ENCODE results near the gene TMEM267.
A peak's percentile ranks its signal among the peaks of the same experiment; 100 is the strongest.
"Not testable (repeated sequence)": the region's sequence is repeated elsewhere in the genome, so short reads cannot be mapped to it uniquely, and the experiment has no call there.

Gene TMEM267

DNA sequence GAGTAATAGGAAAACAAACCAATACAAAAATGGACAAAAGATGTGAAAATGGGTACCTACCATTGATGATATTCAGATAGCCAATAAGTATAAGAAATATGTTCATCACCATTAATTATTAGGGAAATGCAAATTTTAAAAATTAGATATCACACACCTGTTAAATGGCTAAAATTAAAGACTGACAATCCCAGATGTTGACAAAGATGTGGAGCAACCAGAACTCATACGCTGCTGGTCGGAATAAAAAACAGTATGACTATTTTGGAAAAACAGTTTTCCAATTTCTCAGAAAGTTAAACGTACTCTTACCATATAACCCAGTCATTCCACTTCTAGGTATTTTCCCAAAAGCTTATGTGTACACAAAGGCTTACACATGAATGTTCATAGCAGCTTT, 27.1 kb downstream of the TMEM267 start:
- DNase-seq (ENCODE audit: low spot score), result no peak

GRCh38 chr5:43441575-43441974, 42.1 kb downstream of the TMEM267 start:
- DNase-seq (ENCODE audit: low spot score), result not testable (repeated sequence)

DNA sequence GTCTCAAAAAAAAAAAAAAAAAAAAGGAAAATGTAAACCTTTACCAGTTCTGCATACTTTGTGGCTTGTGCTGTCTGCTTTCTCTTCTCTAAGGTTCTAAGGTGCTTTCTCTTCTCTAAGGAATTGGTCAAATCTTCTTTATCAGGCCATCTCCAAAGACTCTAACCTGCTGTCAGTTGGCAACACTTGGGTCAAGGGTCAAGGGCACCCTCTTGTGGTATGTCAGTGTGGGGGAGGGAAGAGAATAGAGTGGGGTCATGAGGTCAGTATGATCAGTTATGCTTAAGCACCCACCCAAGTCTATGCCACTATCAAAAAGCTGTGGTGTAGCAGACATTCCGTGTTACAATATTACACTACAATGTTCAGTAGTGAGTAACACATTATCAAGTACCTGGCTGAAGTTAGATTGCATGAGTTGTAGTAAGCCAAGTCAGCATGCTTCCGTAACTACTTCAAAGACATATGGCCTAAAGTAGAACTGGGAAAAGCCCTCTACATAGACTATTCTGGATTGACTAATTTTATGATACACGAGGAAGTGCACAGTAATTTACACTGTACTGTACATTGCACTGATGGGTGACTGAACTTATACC, 46.5 kb downstream of the TMEM267 start:
- no peak for DNase-seq (ENCODE audit: low spot score)

DNA sequence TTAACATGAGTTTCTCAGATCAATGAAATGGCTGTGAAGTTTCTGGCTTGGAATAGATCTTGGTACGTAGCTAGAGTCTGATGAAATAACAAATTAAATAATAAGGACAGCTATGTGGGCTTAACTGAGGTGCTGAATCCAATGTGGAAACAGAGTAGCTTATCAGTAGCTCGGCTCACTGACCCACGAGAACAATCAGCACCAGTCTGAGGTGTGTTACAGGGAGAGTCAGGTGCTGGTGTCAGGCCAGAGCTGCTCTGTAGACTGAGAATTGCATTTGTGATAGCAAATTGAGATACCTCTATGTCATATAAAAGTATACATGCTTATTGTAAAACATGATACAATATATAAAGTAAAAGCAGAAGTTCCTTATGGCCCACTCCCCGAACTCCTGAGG, 50.3 kb downstream of the TMEM267 start:
- no peak for DNase-seq (ENCODE audit: low spot score)

DNA sequence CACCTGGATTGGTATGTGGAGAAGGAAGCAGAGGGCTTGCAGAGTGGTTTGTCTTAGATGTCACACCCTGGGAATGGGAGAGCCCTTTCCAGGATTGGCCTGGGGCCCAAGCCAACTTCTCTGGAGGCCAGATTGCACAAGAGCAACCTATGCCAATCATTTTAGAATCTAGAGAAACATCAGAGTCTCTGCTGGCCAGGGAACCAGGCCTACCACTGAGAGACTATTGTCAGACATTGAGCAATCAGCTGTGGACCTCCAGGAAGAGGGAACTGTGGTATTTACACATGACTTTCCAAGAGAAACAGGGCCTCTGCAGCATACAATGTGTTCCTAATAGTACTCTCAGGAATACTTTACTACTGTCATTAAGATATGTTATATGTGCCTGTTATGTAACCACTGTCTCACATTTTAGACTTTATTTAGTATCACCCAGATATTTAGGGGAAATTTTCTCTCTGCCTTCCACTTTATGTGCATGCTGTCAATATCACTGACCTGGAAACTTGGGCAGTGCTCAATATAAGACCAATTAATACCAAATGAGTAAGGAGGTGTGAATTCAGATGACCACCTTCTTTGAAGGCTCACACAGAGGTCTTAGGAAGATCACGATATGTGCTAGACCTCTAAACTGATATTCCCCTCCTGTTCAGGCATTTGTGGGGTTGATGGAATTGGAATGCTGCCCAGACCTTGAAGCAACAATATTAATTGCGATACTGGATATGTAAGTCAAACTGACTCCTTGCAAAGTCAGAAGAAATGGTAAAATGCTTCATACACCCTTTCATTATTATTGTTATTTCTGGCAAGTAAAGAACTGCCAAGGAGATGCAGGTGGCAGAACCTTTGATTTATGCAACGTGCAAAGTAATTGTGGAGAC, 50.9 kb downstream of the TMEM267 start:
- no peak for DNase-seq (ENCODE audit: low spot score)

GRCh38 chr5:43429706-43430105, 54.0 kb downstream of the TMEM267 start:
- DNase-seq (ENCODE audit: low spot score), result no peak

- no peak for DNase-seq (ENCODE audit: low spot score)
Observed at GRCh38 chr5:43429016-43429415, 54.6 kb downstream of the TMEM267 start.

GRCh38 chr5:43427306-43427705, 56.4 kb downstream of the TMEM267 start:
- no peak for DNase-seq (ENCODE audit: low spot score)

GRCh38 chr5:43425983-43426382, 57.7 kb downstream of the TMEM267 start:
- DNase-seq (ENCODE audit: low spot score), result peak; percentile 26

DNA sequence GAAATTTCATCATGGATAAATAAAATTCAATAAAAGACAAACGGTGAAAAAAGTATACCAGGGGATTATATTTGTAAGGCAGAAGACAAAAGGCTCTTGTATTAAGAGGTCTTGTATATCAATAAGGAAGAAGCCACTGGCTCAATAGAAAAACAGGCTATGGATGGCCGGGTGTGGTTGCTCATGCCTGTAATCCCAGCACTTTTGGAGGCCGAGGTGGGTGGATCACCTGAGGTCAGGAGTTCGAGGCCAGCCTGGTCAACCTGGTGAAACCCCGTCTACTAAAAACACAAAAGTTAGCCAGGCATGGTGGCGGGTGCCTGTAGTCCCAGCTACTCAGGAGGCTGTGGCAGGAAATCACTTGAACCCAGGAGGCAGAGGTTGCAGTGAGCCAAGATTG, 60.6 kb downstream of the TMEM267 start:
- DNase-seq (ENCODE audit: low spot score), result not testable (repeated sequence)

DNA sequence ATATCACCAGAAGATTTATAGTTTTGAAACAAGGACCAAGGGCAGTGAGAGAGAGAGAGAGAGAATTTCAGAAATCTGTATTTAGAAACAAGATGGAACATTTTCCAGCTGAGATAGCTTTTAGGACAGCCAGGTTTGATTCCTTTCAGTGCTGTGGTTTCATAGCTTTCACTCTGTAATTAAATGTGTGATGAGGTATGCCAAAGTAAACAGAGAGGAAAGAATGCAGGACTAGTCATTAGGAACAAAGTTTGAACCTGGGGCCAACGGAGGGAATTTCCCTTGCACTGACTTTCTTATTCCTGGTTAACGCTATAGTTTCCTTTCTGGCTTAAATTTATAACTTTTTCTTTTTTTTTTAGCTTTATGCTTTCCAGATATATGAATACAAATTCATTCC, 61.5 kb downstream of the TMEM267 start:
- DNase-seq (ENCODE audit: low spot score), result no peak

DNA sequence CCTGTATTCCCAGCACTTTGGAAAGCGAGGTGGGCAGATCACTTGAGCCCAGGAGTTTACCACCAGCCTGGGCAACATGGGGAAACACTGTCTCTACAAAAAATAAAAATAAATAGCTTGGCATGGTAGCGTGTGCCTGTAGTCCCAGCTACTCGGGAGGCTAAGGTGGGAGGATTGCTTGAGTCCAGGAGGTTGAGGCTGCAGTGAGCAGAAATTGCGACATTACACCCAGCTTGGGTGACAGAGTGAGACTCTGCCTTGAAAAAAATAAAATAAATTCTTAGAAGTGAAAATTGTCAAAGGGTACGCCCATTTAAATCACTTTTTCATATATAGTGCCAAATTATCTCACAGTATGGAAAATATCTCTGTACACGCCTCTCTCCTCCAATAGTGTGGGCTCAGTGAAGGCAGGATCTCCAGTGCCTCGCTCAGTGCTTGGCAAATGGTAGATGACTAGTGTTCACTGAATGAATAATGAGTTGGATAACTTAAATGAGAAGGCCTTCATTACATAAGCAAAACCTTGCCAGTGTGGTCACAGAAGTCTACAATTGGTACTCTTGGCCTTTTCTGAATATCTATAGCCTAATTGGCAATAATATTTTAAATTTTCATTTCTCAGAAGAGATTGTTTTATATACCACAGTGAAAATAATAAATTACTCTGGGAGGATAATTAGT, 62.1 kb downstream of the TMEM267 start:
- no peak for DNase-seq (ENCODE audit: low spot score)

DNA sequence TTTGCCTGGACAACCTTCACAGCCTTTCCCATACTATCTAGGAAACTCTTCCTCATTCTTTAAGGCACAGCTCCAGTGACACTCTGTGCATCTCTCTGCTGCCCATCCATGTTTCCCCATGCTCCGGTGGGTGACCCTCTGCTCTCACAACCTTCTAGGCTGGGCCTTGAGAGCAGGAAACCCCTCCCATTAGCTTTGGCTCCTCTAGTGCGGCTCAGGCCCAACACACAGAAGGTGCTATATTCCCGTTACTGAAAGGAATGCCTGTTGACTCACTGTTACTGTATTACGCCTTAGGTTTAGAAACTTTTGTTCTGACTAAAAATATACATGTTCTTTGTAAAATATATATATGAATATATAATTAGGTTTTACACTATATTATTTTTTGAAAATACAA, 63.4 kb downstream of the TMEM267 start:
- no peak for DNase-seq (ENCODE audit: low spot score)

GRCh38 chr5:43418561-43418960, 65.1 kb downstream of the TMEM267 start:
- no peak for DNase-seq (ENCODE audit: low spot score)

GRCh38 chr5:43416803-43417394, 66.8 kb downstream of the TMEM267 start:
- no peak for DNase-seq (ENCODE audit: low spot score)

DNA sequence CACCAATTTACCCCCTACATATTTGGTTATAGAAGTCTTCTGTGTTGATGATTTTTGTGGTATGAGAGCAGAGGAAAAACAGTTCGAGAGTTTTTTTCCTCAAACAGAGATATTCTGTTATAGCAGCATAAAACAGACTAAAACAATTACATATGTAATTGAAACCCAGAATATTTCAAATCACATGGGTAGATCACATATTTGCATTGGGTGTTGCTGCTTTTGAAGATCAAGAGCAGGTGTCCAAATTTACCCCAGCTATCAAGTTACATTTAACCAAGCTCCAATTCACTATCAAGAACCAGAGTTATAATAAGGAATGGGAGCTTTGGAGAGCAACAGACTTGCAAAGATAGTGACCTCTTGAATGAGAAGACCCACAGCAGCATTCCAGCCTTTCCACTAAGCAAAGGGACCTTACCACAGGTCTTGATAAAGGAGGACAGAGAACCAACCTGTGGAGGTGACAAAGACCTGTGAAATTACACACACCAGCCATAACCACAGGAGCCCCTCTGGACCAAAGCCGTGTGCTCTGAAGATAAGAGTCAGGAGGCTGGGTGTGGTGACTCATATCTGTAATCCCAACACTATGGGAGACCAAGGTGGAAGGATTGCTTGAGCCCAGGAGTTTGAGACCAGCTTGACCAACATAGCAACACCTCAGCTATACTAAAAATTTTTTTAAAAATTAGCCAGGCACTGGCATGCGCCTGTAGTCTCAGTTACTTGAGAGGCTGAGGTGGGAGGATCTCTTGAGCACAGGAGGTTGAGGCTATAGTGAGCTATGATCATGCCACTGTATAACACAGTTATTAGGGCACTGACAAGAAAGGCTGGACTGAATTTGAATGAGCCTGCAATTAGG, 67.5 kb downstream of the TMEM267 start:
- DNase-seq (ENCODE audit: low spot score), result no peak

- no peak for DNase-seq (ENCODE audit: low spot score)
Observed at GRCh38 chr5:43413966-43414365, 69.7 kb downstream of the TMEM267 start.

- DNase-seq (ENCODE audit: low spot score), result no peak
Observed at GRCh38 chr5:43412644-43413043, 71.0 kb downstream of the TMEM267 start.

GRCh38 chr5:43412156-43412555, 71.5 kb downstream of the TMEM267 start, which contains the start of gene CCL28:
TSS of gene CCL28 (minus strand) at chr5:43412391. CDS start at chr5:43412316, 75 bp downstream.
- DNase-seq (ENCODE audit: low spot score), result no peak

GRCh38 chr5:43411495-43411894, 72.2 kb downstream of the TMEM267 start:
- DNase-seq (ENCODE audit: low spot score), result no peak

DNA sequence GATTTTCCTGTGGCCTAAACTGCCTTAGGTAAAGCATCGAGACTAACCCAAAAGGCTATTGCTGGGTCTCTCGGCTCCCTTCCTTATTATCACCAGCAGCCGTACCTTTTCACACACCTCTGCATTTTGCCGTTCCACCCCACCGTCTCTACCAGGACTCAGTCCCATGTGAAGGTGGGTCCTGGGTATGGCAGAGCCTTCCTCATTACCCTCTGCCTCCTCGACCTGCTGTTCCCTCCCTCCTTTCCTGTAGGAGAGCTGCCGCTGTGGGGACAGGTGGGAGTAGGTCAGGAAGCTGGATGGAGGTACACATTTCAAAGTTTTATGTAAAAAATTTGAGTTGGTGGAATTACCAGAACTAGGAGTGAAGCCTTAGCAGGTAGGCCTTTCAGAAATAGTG, 73.3 kb downstream of the TMEM267 start:
- no peak for DNase-seq (ENCODE audit: low spot score)

Data from RKO (cell line).